Measurements from ENCODE around the gene S100P.

GRCh38 chr4:6682862-6683590 lies 10.7 kb upstream of the S100P start:
- no peak for TF ChIP-seq POLR2A (IDR thresholded peaks at IDR 0.05; ENCODE audit: low read depth, low read length)
- TF ChIP-seq CTCF (conservative IDR thresholded peaks at IDR 0.05; ENCODE audit: low read depth, low read length): no peak
- no peak for TF ChIP-seq ELK1 (IDR thresholded peaks at IDR 0.05; ENCODE audit: borderline replicate concordance, low read depth, low read length)
- no peak for TF ChIP-seq MXI1 (IDR thresholded peaks at IDR 0.05; ENCODE audit: borderline replicate concordance, low read depth, low read length)
- no peak for TF ChIP-seq RAD21 (IDR thresholded peaks at IDR 0.05; ENCODE audit: low read length)
- no peak for TF ChIP-seq CHD1 (IDR thresholded peaks at IDR 0.05; ENCODE audit: low read depth, low read length)
- TF ChIP-seq USF2 (IDR thresholded peaks at IDR 0.05; ENCODE audit: low read depth, low read length): no peak
- no peak for TF ChIP-seq RCOR1 (IDR thresholded peaks at IDR 0.05; ENCODE audit: insufficient replicate concordance, low read length)
